Measurements from ENCODE around the gene MYRIP.
"Not testable (repeated sequence)": the region's sequence is repeated elsewhere in the genome, so short reads cannot be mapped to it uniquely, and the experiment has no call there.

DNA sequence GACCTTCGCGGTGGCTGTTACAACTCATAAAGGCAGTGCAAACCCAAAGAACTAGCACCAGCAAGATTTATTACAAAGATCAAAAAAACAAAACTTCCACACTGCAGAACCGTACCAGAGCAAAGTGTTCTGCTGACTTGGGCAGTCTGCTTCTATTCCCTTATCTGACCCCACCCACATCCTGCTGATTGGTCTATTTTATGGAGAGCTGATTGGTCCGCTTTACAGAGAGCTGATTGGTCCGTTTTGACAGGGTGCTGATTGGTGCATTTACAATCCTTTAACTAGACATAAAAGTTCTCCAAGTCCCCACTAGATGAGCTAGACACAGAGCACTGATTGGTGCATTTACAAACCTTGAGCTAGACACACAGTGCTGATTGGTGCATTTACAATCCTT is 31.2 kb upstream of the MYRIP start:
- TF ChIP-seq, protein P1, sequence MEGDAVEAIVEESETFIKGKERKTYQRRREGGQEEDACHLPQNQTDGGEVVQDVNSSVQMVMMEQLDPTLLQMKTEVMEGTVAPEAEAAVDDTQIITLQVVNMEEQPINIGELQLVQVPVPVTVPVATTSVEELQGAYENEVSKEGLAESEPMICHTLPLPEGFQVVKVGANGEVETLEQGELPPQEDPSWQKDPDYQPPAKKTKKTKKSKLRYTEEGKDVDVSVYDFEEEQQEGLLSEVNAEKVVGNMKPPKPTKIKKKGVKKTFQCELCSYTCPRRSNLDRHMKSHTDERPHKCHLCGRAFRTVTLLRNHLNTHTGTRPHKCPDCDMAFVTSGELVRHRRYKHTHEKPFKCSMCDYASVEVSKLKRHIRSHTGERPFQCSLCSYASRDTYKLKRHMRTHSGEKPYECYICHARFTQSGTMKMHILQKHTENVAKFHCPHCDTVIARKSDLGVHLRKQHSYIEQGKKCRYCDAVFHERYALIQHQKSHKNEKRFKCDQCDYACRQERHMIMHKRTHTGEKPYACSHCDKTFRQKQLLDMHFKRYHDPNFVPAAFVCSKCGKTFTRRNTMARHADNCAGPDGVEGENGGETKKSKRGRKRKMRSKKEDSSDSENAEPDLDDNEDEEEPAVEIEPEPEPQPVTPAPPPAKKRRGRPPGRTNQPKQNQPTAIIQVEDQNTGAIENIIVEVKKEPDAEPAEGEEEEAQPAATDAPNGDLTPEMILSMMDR (conservative IDR thresholded peaks at IDR 0.05; ENCODE audit: low read depth in 2 of 2): not testable (repeated sequence)
- not testable (repeated sequence) for TF ChIP-seq EZH2phosphoT487 (IDR thresholded peaks at IDR 0.05; ENCODE audit: unreplicated experiment); ZNF331 (CRISPR knock-in tag; IDR thresholded peaks at IDR 0.05; ENCODE audit: low read depth); CREB1 (CRISPR knock-in tag; IDR thresholded peaks at IDR 0.05; ENCODE audit: low read depth)
